GM21447 (cell line): Measurements from ENCODE around the gene LMOD1.
"Not testable (repeated sequence)": the region's sequence is repeated elsewhere in the genome, so short reads cannot be mapped to it uniquely, and the experiment has no call there.

Experiments used
- ATAC-seq: cut with Tn5 transposase; IDR thresholded peaks from one replicate; pipeline ENCODE4 v1.9.1; 2021; ENCODE audit not compliant: unreplicated experiment

The LMOD1 gene

DNA sequence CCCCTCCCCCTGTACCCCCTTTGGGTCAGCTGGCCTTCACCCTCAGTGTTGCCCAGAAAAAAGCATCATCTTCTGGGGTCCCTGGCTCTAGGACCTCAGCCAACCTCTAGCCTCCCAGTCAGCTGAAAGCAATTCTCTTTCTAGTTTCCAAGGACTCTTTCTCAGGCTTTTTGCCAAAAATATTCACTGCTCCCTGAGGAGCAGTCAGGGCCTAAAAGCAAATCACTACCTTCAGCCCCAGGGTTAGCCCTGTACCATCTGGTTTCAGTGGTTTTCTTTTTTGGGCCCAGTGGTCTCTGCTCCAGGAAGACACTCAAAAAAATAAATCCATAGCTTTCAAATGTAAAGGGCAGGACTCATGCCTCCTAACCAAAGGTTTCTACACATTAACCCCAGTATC is 3.1 kb upstream of the LMOD1 start:
- ATAC-seq: no peak

DNA sequence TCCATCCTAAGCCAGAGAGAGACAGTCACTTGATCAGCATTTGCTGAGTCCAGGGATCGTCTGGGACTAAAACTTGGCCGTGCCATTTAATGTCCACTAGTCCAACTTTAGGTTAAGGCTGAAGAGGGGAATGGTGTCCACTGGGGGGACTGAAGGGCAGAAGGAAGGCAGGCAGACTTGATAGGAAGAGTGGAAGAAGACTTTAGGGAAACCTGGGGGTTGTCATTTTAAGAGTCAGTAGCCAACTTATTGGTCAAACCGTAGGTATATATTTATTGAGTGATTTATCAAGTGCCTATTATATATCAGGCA is 1.3 kb upstream of the LMOD1 start:
- ATAC-seq: no peak

DNA sequence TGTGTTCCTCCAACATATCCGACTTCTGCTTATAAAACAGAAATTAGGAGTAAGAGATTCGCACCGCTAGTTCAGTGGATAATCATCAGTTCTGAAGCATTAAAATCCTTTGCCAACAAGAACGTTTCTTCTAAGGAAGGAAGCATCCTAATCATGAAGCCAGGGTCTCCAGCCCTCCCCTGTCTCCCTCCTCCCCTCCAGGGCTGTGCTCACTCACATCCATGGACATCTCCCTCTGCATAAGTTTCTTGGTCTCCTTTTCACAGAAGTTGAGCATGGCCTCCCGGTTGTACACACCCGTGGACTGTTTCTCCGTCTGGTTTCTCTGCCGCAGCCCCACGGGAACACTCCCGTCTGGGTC is 505 bp downstream of the LMOD1 start:
- no peak for ATAC-seq

DNA sequence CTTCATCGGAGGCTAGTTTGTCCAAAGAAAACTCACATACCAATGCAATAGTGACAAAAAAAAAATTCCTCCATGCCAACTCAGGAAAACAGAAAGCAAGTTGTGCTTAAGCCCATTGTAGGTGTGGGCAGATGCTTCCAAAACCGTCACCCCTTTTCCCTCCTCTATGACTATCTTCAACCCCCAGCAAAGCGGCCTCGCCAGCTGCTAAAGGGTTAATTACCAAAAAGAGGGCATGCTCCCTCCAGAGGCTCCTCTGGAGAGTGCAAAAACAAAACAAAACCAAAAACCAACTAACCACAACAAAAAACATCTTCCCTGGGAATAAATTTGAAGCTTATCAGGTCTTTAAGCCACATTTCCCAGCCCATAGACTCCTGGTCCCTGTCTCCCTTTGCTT is 1.2 kb downstream of the LMOD1 start:
- no peak for ATAC-seq

DNA sequence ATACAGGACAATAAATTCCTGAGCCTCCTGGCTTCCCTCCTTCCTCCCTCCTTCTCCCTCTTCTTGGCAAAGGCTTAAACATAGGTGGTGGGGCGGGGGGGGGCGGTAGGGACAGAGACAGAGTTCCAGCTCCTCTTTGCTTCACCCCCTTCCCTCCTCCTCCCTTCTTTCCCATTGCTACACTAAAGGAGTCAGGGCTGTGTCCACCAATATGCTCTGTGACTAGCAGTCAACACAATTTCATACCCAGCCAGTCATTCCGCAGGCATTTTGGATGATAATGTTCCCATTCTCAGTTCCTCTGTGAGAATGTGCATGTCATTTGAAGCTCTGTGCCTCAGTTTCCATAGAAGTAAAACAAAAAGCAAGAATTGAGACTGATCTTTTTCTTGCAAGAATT is 1.7 kb downstream of the LMOD1 start:
- no peak for ATAC-seq

DNA sequence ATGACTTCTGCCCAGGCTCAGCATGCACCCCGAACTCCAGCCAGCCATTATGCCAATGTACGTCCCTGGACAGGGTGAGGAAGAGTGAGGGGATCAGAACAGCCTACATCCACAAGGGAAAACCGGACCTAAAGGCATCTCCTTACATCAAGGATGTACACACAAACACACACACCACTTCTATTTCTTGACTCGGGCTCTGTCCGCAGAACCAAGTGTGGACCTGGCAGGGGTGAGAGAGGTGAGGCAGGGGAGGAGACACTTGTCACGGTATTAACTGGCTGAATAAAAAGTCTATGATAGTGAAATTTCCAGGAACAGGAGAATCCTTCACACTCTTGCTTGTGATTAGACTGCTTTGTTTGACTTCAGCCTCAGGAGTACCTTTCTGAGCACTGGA is 2.3 kb downstream of the LMOD1 start:
- ATAC-seq: no peak

DNA sequence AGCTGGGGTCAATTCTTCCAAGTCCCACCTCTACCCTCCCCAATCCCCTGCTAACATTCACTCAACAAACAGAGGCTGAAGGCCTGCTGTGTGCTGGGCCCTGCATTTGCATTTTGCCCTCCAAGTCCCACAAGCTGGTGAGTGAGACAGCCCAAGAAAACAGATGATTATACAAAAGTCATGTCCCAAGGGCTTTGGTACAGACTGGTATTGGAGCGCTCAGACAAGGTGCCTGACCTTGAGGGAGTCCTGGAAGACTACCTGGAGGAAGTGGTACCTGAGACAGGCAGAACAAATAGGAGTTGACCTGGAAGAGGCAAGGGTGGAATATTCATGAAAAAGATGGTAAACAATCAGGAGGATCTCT is 4.2 kb downstream of the LMOD1 start:
- ATAC-seq: no peak

DNA sequence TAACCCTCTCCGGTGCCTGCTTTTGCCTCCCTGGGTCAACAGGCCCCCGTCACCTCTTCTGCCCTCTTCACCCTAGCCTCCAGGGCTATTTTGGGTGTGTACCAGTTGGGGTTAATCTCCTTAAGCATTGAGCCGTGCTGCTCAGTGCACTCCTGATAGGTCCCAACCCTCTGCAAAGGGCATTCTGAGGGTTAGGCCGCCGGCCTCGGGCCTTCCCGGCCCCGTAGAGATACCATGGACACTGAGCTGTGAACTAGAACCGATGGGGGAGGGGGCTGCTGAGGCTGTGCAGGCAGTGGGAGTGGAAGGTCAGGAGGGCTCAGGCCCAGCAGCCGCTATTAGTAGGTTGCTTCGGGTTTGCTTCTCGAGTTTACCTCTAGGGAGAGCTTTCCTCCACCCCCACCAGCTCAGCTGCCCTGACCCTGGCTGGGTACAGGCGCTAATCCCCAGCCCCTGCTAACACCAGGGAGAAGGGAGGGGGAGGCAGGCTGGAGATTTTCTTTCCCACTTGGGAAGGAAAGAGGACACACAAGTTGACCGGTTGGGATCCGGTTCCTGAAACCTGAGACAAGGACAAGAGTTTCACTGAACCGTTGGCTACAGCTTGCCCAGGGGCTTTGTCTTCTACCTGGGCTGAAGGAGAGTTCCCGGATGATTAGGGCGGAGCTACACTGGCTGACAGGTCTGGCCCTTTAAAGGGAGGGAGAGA is 4.8 kb downstream of the LMOD1 start:
- ATAC-seq: no peak

DNA sequence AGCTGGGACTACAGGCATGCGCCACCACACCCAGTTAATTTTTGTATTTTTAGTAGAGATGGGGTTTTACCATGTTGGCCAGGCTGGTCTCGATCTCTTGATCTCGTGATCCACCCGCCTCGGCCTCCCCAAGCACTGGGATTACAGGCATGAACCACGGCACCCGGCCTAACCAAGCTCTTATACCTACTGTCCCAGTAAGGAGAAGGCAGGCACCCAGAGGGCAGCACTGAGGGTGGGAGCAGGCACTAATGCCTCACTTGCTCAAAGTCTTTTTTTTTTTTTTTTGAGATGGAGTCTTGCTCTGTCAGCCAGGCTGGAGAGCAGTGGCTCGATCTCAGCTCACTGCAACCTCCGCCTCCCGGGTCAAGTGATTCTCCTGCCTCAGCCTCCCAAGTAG is 6.0 kb downstream of the LMOD1 start:
- not testable (repeated sequence) for ATAC-seq

DNA sequence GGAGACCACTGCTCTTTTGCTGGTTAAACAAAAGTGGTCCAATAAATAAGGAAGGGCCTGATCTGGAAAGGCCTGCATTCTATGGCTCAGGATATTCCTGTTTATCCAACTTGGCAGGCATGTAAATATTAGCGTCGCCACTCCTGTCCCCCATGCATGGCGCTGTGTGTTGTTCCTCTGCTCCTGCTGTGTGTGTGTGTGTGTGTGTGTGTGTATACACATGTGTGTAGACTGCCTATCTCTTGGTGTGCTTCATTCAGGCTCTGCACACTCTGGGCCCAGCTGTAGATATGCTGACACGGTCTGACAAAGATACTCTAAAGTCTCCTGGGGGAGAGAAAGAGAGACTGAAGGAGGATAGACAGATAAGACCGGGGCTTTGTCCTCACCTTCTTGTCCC is 6.8 kb downstream of the LMOD1 start:
- ATAC-seq: no peak

DNA sequence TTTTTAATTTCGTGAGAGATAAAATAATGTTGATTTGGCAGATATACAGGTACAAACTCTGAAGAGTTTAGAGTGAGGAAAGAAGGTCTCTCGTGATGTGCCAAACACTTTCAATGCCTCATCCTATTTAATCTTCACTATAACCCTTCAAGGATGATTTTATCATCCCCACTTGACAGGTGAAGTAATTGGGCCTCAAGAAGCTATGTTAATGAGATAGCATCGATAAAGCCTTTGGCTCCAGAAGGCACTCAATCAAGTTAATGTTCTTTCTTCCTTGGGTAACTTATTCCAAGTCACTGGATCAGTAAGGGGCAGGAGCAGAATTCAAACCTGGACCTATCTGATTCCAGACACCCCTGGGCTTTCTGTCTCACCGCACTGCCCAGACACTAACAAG is 7.2 kb downstream of the LMOD1 start:
- no peak for ATAC-seq

DNA sequence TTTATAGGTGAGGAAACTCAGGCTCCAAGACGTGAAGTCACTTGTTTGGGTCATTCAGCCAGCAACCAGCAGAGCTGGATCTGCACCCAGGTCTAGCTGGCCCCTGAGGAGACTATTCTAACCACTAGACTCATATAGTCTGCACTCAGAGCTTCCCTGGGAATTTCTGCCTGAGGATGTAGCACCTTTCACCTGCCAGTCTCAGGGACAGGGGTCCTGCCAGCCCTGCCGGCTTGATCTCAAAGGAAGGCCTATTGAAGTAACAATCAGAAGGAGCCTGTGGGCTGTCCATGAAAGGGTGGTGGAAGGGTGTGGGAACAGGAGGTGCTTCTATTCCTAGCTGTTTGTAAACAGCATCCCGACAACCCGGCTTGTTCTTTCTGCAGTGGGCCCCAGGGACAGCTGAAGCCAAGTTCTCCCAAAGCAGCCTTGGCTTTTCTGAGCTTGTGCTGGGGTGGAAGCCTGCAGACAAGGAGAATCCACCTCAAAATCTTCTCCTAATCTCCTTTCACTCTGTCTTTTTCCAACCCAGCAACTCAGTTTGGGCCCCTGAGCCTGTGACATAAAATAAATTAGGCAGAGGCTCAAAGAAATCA is 7.8 kb downstream of the LMOD1 start:
- ATAC-seq: no peak

DNA sequence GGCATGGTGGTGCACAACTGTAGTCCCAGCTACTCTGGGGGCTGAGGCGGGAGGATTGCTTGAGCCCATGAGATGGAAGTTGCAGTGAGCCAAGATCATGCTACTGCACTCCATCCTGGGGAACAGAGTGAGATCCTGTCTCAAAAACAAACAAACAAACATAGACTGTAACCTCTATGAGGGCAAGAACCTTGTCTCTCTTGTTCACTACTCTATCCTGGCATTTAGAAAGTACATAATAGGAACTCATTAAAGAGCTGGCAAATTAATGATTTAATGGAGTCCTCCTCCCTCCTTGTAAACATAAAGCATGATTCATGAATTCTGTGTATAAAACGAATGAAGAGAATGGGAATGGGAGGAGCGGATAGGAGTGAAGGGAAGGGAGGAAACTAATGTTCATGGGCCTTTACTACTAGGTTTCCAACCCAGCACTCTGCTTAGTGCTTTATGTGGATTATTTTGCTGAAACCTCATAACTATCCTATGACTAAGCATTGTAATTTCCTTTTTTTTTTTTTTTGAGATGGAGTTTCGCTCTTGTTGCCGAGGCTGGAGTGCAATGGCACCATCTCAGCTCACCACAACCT is 8.6 kb downstream of the LMOD1 start:
- ATAC-seq: no peak

DNA sequence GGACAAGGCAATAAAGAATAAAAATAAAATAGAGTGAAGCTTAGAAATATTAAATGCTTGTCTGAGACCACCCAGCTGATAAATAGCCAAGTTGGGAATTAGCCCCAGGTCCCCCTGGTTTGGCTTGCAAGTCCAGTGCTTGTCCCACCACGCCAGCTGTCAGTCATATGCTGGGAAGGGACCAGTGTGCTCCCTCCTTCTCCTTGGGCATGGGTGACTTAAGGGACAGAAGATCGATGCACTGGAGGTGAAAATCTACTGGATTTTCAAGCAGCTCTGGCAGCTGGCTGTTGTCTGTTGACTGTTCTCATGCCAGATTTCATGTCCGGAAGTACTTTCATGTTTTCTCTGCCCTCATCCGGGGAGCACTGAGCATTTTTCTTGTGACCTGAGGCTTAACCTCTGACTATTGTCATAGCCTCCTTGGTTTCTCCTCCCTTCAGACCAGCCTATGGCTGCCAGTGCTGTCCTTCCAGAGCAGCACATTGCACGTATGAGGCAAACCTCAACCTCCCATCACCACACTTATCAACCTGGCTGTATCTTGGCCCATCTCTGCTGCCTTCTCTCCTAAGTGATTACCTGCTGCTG is 12.4 kb downstream of the LMOD1 start:
- no peak for ATAC-seq

DNA sequence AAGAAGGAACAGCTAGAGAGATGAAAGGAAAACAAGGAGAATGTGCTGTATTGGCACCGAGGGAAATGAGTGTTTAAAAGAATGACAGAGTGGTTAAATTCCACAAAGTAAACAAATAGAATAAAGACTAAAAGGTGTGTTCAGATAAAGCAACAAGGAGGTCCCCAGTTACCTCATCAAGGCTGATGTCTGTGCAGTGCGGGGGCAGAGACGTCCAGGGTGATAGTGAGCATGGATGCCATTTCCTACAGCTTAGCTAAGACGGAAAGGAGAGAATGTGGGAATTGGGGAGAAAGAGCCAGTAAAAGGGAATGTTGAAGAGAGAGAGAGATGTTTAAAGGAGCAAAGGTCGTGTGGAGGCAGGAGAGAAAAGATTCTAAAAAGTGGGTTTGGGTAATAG is 15.5 kb downstream of the LMOD1 start:
- no peak for ATAC-seq

DNA sequence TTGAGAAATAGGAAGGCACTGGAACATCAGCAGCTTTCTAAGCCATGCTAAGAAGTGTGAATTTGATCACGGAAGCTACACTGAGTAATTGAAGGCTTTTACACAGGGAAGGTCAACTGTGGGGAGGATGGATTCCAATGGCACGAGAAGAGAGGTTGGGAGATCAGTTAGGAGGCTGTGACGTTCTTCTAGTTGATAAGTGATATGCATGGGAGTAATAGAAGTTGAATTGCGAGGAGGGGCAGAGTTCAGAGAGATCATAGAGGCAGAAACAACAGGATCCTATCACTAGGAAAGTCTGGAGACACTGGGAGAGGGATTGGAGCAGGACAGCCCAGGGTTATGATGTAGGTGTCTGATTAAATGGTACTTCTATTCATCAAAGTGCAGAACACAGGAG is 16.2 kb downstream of the LMOD1 start:
- ATAC-seq: no peak

DNA sequence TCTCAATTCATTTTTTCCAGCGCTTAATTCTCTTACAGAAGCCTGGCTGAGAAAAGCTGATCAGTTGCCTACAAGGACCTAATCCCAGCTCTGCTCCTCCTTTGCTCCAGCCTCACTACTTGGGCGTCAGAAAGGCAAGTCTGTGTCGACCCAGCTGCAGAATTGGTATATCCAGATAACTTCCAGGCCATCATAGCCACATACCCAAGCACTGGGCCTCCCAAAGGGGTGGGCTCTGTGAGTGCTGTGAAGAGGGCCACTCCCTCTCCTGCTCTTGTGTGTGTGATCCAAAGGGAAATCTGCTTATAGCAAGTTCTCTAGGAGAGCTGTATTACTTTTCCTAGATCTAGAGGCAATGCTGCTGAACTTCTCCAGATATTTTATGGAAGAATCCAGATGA is 18.1 kb downstream of the LMOD1 start:
- no peak for ATAC-seq

DNA sequence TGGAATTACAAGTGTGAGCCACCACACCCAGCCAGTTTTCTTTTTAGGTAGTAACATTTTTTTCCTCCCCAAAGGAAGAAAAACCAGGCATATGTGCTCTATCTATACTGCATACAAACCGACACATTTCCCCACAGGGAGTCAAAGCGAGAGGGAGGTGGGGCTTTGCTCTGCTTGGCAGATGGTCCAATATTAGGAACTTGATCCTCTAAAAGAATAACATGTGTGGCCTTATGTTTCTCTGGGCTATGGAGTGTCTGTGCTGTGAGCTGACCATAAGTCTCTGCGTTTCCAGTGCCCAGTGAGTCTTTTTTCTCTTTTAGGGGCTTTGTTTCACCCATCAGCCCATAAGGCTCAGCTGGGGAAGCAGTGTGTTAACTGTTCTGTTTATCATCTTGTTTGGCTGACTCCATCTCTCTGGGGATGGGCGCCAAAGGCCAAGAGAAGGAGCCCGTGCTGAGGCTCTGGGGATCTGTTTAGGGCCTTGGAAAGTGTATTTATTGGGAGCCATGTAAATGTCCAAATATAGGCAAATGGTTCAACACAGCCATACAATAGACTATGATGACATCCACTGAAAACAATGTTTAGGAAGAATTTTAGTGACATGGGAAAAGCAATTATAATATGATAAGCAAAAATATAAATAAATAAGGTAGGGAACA is 20.2 kb downstream of the LMOD1 start:
- no peak for ATAC-seq

DNA sequence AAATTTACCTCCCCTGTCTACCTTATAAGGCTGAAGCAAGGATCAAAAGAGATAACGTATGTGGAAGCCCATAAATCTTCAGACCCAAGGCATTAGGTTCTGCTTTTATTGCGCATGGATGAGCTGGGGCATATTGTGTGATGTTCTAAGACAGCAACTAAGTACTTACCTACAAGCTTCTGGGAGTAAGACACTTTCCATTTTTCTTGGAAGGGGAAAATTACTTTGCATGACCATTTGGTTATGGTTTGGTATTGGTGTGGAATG is 21.1 kb downstream of the LMOD1 start:
- ATAC-seq: no peak

DNA sequence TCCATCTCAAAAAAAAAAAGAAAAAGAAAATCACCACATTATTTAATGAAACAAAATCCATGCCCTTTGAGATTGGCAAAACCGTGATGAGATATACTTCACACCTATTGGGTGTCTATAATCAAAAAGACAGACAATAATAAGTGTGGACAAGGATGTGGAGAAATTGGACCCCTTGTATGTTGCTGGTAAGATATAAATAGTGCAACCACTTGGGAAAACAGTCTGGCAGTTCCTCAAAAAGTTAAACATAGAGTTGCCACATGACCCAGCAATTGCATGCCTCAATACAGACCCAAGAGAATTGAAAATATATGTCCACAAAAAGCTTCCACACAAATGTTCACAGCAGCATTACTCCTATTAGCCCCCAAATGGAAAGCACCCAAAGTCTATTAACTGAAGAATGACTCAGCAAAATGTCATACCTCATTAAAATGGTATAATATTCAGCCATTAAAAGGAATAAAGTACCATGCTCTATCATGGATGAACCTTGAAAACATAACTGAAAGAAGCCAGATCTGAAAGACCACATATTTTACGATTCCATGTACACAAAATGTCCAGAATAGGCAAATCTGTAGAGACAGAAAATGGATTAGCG is 24.3 kb downstream of the LMOD1 start:
- ATAC-seq: no peak

DNA sequence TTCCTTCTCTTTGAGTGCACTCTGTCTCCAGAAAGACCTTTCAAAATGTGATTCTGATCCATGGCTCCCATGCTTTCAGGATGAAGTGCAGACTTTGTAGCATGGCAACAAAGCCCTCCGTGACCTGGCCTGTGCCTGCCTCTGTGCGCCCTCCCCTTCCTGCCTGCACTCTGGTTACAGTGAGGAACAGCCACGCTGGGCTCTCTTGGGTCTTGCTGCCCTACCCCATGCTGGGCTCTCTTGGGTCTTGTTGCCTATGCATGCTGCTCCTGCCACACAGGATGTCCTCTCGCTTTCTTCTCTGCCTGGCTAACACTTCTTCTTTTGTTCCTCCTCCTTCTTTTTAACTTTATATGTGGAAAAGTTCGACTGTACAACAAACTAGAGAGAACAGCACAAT is 28.0 kb downstream of the LMOD1 start:
- ATAC-seq: no peak
